Trophoblast cell (in vitro differentiated cells and primary cell): ENCODE results near the gene SPEG. TPM values are rescaled to one million over a fixed set of nuclear protein-coding genes. Genes with fewer than 3 reads are reported as not detected.

Experiments
- DNase-seq, 2 donors: peaks; one replicate each; pipeline ENCODE4 v3.0.0-alpha.2; 2016
- H2AFZ ChIP-seq: 2 replicates; pipeline ENCODE4 v1.6.1; 2013; ENCODE audit warnings: low read length, moderate library complexity, mild to moderate bottlenecking; ENCODE audit not compliant: insufficient read depth, poor library complexity
- H2AK5ac ChIP-seq: 2 replicates; pipeline ENCODE4 v1.6.1; 2013; ENCODE audit warnings: mild to moderate bottlenecking, low read length
- H2BK120ac ChIP-seq: 2 replicates; pipeline ENCODE4 v1.6.1; 2013; ENCODE audit warnings: low read length, mild to moderate bottlenecking, moderate library complexity; ENCODE audit not compliant: insufficient read depth, poor library complexity
- H2BK12ac ChIP-seq: 2 replicates; pipeline ENCODE4 v1.6.1; 2013; ENCODE audit warnings: mild to moderate bottlenecking, low read length, moderate library complexity
- H2BK5ac ChIP-seq: 2 replicates; pipeline ENCODE4 v1.6.1; 2013; ENCODE audit warnings: low read length, low read depth, moderate library complexity, mild to moderate bottlenecking; ENCODE audit not compliant: poor library complexity
- H3K14ac ChIP-seq: 2 replicates; pipeline ENCODE4 v1.6.1; 2013; ENCODE audit warnings: mild to moderate bottlenecking, low read length
- H3K18ac ChIP-seq: 2 replicates; pipeline ENCODE4 v1.6.1; 2013; ENCODE audit warnings: mild to moderate bottlenecking, low read length
- H3K23ac ChIP-seq: 2 replicates; pipeline ENCODE4 v1.6.1; 2013; ENCODE audit warnings: low read length
- H3K27ac ChIP-seq: 2 replicates; pipeline ENCODE4 v1.5.1; 2013; ENCODE audit warnings: low read depth, mild to moderate bottlenecking, inconsistent platforms, low read length, moderate library complexity
- H3K27me3 ChIP-seq: 2 replicates; pipeline ENCODE4 v1.6.1; 2013; ENCODE audit warnings: inconsistent platforms, mild to moderate bottlenecking, low read length, moderate library complexity; ENCODE audit not compliant: insufficient read depth
- H3K36me3 ChIP-seq, 2 experiments: 1 replicate in 1 of 2; 2 replicates in 1 of 2; pipeline ENCODE4 v1.6.1; 2013; ENCODE audit warnings: low read length in 2 of 2, mild to moderate bottlenecking in 2 of 2, moderate library complexity in 1 of 2; ENCODE audit not compliant: insufficient read depth in 2 of 2, control insufficient read depth in 1 of 2
- H3K4ac ChIP-seq: 2 replicates; pipeline ENCODE4 v1.6.1; 2013; ENCODE audit warnings: low read depth, mild to moderate bottlenecking, low read length, moderate library complexity
- H3K4me1 ChIP-seq, 2 experiments: 1 replicate in 1 of 2; 2 replicates in 1 of 2; pipeline ENCODE4 v1.6.1; 2013; ENCODE audit warnings: low read length in 2 of 2, mild to moderate bottlenecking in 2 of 2, moderate library complexity in 1 of 2; ENCODE audit not compliant: insufficient read depth in 2 of 2, control insufficient read depth in 1 of 2
- H3K4me2 ChIP-seq: 2 replicates; pipeline ENCODE4 v1.6.1; 2013; ENCODE audit warnings: inconsistent platforms, mild to moderate bottlenecking, low read length, moderate library complexity
- H3K4me3 ChIP-seq: 2 replicates; pipeline ENCODE4 v1.5.1; 2013; ENCODE audit warnings: mild to moderate bottlenecking, low read depth, low read length, inconsistent platforms
- H3K79me1 ChIP-seq: one replicate; pipeline ENCODE4 v1.6.1; 2013; ENCODE audit warnings: low read length
- H3K79me2 ChIP-seq: 2 replicates; pipeline ENCODE4 v1.6.1; 2013; ENCODE audit warnings: low read length, mild to moderate bottlenecking; ENCODE audit not compliant: control insufficient read depth, insufficient read depth, poor library complexity
- H3K9ac ChIP-seq: 2 replicates; pipeline ENCODE4 v1.6.1; 2013; ENCODE audit warnings: mild to moderate bottlenecking, low read length
- H3K9me3 ChIP-seq: 2 replicates; pipeline ENCODE4 v1.6.1; 2013; ENCODE audit warnings: low read depth, mild to moderate bottlenecking, control low read depth, inconsistent platforms, low read length; ENCODE audit not compliant: insufficient read depth
- H4K12ac ChIP-seq: 2 replicates; pipeline ENCODE4 v1.6.1; 2013; ENCODE audit warnings: low read depth, mild to moderate bottlenecking, low read length, moderate library complexity
- H4K8ac ChIP-seq: 2 replicates; pipeline ENCODE4 v1.6.1; 2013; ENCODE audit warnings: low read depth, mild to moderate bottlenecking, low read length, moderate library complexity
- H4K91ac ChIP-seq: one replicate; pipeline ENCODE4 v1.6.1; 2013; ENCODE audit warnings: low read depth, mild to moderate bottlenecking, low read length, moderate library complexity
- WGBS: extraction: QIAGEN DNeasy Blood & Tissue Kit; methylation state at CpG from one replicate; pipeline ENCODE4 v1.1.7; 2013; ENCODE audit warnings: missing lambda C conversion rate; ENCODE audit not compliant: insufficient read length, insufficient coverage; ENCODE audit errors: extremely low coverage; 5-methylcytosine and 5-hydroxymethylcytosine counted together
- polyA plus RNA-seq: library from polyadenylated mRNA; stranded (reverse); fragments of 200-250 nt; gene quantifications from 2 replicates; pipeline ENCODE4 v1.2.3, GENCODE V29; 2013

SPEG gene
- 28.0 and 28.6 TPM in 2 replicates for polyA plus RNA-seq

DNA sequence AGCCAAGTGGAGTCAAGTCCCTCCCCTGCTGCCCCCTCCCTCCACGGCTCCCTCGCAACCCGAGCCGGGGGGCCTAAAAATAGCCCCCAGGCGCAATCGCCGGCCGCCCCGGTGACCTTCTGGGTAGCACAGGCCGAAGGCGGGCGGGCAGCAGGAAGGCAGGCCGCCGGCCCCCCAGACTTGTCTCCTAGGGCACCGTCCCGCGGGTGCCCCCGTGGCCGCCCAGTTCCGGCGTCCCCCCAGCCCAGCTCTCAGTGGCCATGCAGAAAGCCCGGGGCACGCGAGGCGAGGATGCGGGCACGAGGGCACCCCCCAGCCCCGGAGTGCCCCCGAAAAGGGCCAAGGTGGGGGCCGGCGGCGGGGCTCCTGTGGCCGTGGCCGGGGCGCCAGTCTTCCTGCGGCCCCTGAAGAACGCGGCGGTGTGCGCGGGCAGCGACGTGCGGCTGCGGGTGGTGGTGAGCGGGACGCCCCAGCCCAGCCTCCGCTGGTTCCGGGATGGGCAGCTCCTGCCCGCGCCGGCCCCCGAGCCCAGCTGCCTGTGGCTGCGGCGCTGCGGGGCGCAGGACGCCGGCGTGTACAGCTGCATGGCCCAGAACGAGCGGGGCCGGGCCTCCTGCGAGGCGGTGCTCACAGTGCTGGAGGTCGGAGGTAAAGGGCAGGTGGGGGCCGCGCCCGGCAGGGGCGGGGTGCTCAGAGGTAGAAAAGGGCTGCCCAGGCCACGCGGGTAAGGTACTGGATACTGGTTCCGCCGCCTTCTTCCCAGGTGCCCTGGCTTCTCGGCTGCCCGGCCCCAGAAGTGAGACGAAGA is at the start of gene SPEG:
Gene SPEG, plus strand, starts transcription at position 126 of the 808 bp plus-strand sequence. Its CDS starts 135 bp downstream, at position 261.
- Histone ChIP-seq H4K91ac (peak within 1 kb of the TSS; percentile 20), H2AK5ac (peak within 1 kb of the TSS; percentile 51), H3K4me3 (no peak within 1 kb of the TSS), H3K9me3 (no peaks in the 10 kb centered on the region), H3K9ac (no peak within 1 kb of the TSS), H3K14ac (no peak within 1 kb of the TSS), H2BK120ac (no peak within 1 kb of the TSS), H2BK12ac (no peak within 1 kb of the TSS), H3K27me3 (peaks cover 11% of the 10 kb centered on the region), H3K27ac (no peak within 1 kb of the TSS), H3K36me3 (no peaks in the 10 kb centered on the region), H4K12ac (peak within 1 kb of the TSS; percentile 26), H3K79me1 (no peaks in the 10 kb centered on the region), H3K79me2 (no peaks in the 10 kb centered on the region), H2AFZ (peak within 1 kb of the TSS; percentile 8), H4K8ac (peak within 1 kb of the TSS; percentile 22), H3K4me1 (peaks cover 2 to 10% of the 10 kb centered on the region in 2 experiments), H2BK5ac (no peak within 1 kb of the TSS), H3K23ac (no peak within 1 kb of the TSS), H3K18ac (no peak within 1 kb of the TSS), H3K4ac (no peak within 1 kb of the TSS), H3K4me2 (peak within 1 kb of the TSS; percentile 38)
- no CpG with 5 or more reads among the region's 77 CpGs for WGBS
- DNase-seq, result no peak

DNA sequence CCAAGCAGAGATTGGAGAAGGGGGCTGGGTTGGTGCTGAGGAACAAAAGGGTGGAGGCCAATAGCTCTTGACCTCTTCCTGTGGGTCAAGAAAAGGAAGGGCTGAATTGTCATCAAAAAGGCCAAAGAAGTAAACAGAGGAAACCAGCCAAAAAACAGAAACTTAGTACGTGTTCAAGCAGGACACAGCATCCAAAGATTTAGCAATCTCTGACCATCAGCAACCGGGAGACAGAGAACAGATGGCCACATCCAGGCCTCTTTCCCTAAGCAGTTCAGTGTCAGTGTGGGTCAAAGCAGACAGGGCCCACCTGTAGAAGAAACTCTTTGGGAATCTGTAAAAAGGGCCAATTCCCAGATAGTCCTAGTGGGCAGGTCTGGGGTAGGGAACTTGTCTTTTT is 49.8 kb upstream of the SPEG start:
- no peak overlapping the region for H3K18ac ChIP-seq
- H2AFZ ChIP-seq, result no peak overlapping the region
- H2BK120ac ChIP-seq, result no peak overlapping the region
- no peaks in the 10 kb centered on the region for H3K9me3 ChIP-seq
- peaks cover 6 to 7% of the 10 kb centered on the region in 2 experiments for H3K4me1 ChIP-seq
- H3K36me3 ChIP-seq, result peaks cover 26 to 46% of the 10 kb centered on the region in 2 experiments
- no peak overlapping the region for H4K12ac ChIP-seq
- no peak overlapping the region for H3K9ac ChIP-seq
- no peaks in the 10 kb centered on the region for H3K27me3 ChIP-seq
- H2BK5ac ChIP-seq, result no peak overlapping the region
- no peak overlapping the region for H2AK5ac ChIP-seq
- H4K8ac ChIP-seq, result no peak overlapping the region
- H2BK12ac ChIP-seq, result no peak overlapping the region
- WGBS, result no CpG with 5 or more reads among the region's 2 CpGs
- no peak overlapping the region for H3K4me2 ChIP-seq
- no peak overlapping the region for H3K23ac ChIP-seq
- H3K27ac ChIP-seq, result no peak overlapping the region
- H3K79me2 ChIP-seq, result peaks cover 2% of the 10 kb centered on the region
- peaks cover 8% of the 10 kb centered on the region for H3K79me1 ChIP-seq
- no peak for DNase-seq
- no peak overlapping the region for H3K4ac ChIP-seq
- no peak overlapping the region for H4K91ac ChIP-seq
- H3K14ac ChIP-seq, result no peak overlapping the region
- no peak overlapping the region for H3K4me3 ChIP-seq

DNA sequence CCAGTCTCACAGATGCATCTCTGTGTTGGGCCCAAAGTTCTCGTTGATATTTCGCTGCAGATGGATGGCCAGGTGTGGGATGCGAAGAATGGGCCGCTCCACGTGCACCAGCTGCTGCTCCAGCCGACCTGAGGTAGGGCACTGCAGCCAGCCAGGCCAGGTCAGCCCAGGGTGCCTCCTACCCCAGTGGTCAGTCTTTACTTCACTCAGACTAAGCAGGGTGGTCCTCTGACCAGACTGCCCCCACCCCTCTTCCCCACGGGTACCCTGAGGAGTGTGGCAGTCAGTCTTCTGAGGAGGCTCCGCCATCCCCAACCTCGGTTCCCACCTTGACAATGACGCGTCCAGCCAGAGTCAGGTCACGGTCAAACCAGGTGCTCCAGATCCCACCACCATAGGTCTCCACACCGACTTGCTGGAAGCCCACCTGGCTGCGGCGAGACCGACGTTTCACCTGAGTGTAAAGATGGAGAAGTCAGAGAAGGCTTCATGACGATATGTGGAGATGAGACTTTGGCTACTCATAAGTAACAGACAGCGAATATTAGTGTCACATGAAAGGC is 48.6 kb upstream of the SPEG start:
- Histone ChIP-seq H3K9ac (no peak overlapping the region), H3K79me1 (peaks cover 8% of the 10 kb centered on the region), H2BK120ac (no peak overlapping the region), H3K9me3 (no peaks in the 10 kb centered on the region), H3K27ac (no peak overlapping the region), H3K18ac (no peak overlapping the region), H3K4me1 (peaks cover 6 to 7% of the 10 kb centered on the region in 2 experiments), H3K36me3 (peaks cover 24 to 39% of the 10 kb centered on the region in 2 experiments), H3K27me3 (no peaks in the 10 kb centered on the region), H4K12ac (no peak overlapping the region), H2AFZ (no peak overlapping the region), H3K4me2 (no peak overlapping the region), H3K79me2 (peaks cover 2% of the 10 kb centered on the region), H3K23ac (no peak overlapping the region), H4K8ac (no peak overlapping the region), H3K4me3 (no peak overlapping the region), H3K4ac (no peak overlapping the region), H4K91ac (no peak overlapping the region), H2BK12ac (no peak overlapping the region), H2BK5ac (no peak overlapping the region), H2AK5ac (no peak overlapping the region), H3K14ac (no peak overlapping the region)
- no peak for DNase-seq
- no CpG with 5 or more reads among the region's 19 CpGs for whole genome bisulfite sequencing

DNA sequence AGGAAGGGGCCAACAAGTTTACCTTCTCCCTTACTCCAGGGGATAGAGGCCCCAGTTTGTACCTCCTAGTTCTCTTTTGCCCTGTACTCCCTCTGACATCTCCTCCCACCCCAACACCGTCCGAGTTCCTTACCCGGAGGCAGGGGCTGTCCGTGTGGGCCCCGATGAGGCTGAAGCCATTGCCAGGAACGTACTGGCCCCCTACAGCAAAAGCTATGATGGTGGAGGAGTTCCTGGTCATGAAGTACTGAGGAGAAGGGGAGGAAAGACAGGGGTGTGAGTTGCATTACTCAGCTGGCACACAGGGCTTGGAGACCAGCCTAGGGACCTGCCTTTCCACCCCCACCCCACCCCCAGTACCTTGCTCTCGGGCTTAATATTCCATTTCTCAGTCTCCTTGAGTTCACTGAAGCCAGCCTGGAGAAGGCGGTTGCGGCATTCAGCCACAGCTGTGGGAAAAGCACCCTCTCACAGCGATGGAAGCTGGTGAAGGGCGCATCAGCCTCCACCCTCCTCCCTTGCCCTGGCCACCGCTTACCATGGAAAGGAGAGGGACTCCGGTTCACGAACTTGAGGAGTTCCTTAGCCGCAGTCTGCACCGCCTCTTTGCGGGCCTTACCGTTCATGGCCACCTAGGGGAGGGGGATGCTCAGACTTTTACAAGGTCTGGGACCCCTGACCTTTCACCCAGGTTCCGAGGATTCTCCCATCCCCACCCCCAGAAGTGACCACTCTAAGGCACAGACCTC is 47.9 kb upstream of the SPEG start:
- Histone ChIP-seq H3K79me1 (peaks cover 8% of the 10 kb centered on the region), H3K4me3 (peak overlapping the region; percentile 85), H4K12ac (no peak overlapping the region), H4K8ac (peak overlapping the region; percentile 77), H3K14ac (no peak overlapping the region), H2BK5ac (no peak overlapping the region), H3K27ac (no peak overlapping the region), H3K27me3 (no peaks in the 10 kb centered on the region), H4K91ac (no peak overlapping the region), H3K79me2 (peaks cover 2% of the 10 kb centered on the region), H3K4me1 (peaks cover 6 to 7% of the 10 kb centered on the region in 2 experiments), H3K4ac (no peak overlapping the region), H3K4me2 (peak overlapping the region; percentile 96), H3K23ac (no peak overlapping the region), H3K9ac (no peak overlapping the region), H3K18ac (no peak overlapping the region), H2BK12ac (no peak overlapping the region), H3K36me3 (peaks cover 17 to 33% of the 10 kb centered on the region in 2 experiments), H2AFZ (peak overlapping the region; percentile 89), H3K9me3 (no peaks in the 10 kb centered on the region), H2BK120ac (no peak overlapping the region), H2AK5ac (no peak overlapping the region)
- no CpG with 5 or more reads among the region's 19 CpGs for WGBS
- DNase-seq, result no peak
